ENCODE results near the gene CCDC182. TPM values are rescaled to one million over a fixed set of nuclear protein-coding genes. Genes with fewer than 3 reads are reported as not detected.

CCDC182 gene
- total and polyA plus RNA-seq, 2 donors from 2014 or later: not detected

- Histone ChIP-seq H3K27me3 (ENCODE audit: control insufficient read depth, insufficient read depth, low read length) (no peaks in the 10 kb centered on the region), H3K4me3 (ENCODE audit: low read length in 3 of 3) (no peak overlapping the region), H3K9me3 (ENCODE audit: control insufficient read depth in 2 of 3, insufficient read depth in 1 of 3, low read length in 3 of 3) (no peaks in the 10 kb centered on the region), H3K9ac (ENCODE audit: low read length in 3 of 3) (no peak overlapping the region), H3K36me3 (ENCODE audit: control insufficient read depth in 2 of 3, insufficient read depth in 3 of 3, low read length in 3 of 3) (no peaks in the 10 kb centered on the region), H3K27ac (ENCODE audit: low read depth in 2 of 2, low read length in 2 of 2) (no peak overlapping the region), H3K4me1 (ENCODE audit: control insufficient read depth in 2 of 3, insufficient read depth in 2 of 3, low read depth in 1 of 3, low read length in 3 of 3) (peaks cover 0 to 5% (median 2%) of the 10 kb centered on the region in 3 donors)
- FAIRE-seq: no peak
- intact Hi-C loops (cut with DNase I): no loop called here
- DNase-seq: no peak
- peak; percentile 26 for TF ChIP-seq CTCF (IDR thresholded peaks at IDR 0.05; ENCODE audit: borderline replicate concordance, extremely low read depth, insufficient read depth)
These were observed 9.4 kb downstream of the CCDC182 start for GRCh38 chr17:57735707-57736106.

- DNase-seq (no peak), FAIRE-seq (no peak)
- H3K27me3 ChIP-seq (ENCODE audit: control insufficient read depth, insufficient read depth, low read length): no peaks in the 10 kb centered on the region
- H3K27ac ChIP-seq (ENCODE audit: low read depth in 2 of 2, low read length in 2 of 2): no peak overlapping the region
- H3K36me3 ChIP-seq (ENCODE audit: control insufficient read depth in 2 of 3, insufficient read depth in 3 of 3, low read length in 3 of 3): no peaks in the 10 kb centered on the region
- no peak for TF ChIP-seq CTCF (IDR thresholded peaks at IDR 0.05; ENCODE audit: borderline replicate concordance, extremely low read depth, insufficient read depth)
- H3K4me3 ChIP-seq (ENCODE audit: low read length in 3 of 3): no peak overlapping the region
- intact Hi-C loops (cut with DNase I): no loop called here
- H3K9ac ChIP-seq (ENCODE audit: low read length in 3 of 3): no peak overlapping the region
- no peaks in the 10 kb centered on the region for H3K9me3 ChIP-seq (ENCODE audit: control insufficient read depth in 2 of 3, insufficient read depth in 1 of 3, low read length in 3 of 3)
- peaks cover 0 to 5% (median 2%) of the 10 kb centered on the region in 3 donors for H3K4me1 ChIP-seq (ENCODE audit: control insufficient read depth in 2 of 3, insufficient read depth in 2 of 3, low read depth in 1 of 3, low read length in 3 of 3)
These were observed 9.9 kb downstream of the CCDC182 start for GRCh38 chr17:57735230-57735629.

GRCh38 chr17:57733085-57733484, 12.0 kb downstream of the CCDC182 start:
- Histone ChIP-seq H3K9ac (ENCODE audit: low read length in 3 of 3) (no peak overlapping the region), H3K4me1 (ENCODE audit: control insufficient read depth in 2 of 3, insufficient read depth in 2 of 3, low read depth in 1 of 3, low read length in 3 of 3) (peaks cover 0 to 5% (median 0%) of the 10 kb centered on the region in 3 donors), H3K27ac (ENCODE audit: low read depth in 2 of 2, low read length in 2 of 2) (no peak overlapping the region), H3K4me3 (ENCODE audit: low read length in 3 of 3) (no peak overlapping the region), H3K36me3 (ENCODE audit: control insufficient read depth in 2 of 3, insufficient read depth in 3 of 3, low read length in 3 of 3) (no peaks in the 10 kb centered on the region), H3K9me3 (ENCODE audit: control insufficient read depth in 2 of 3, insufficient read depth in 1 of 3, low read length in 3 of 3) (no peaks in the 10 kb centered on the region), H3K27me3 (ENCODE audit: control insufficient read depth, insufficient read depth, low read length) (no peaks in the 10 kb centered on the region)
- no peak for TF ChIP-seq CTCF (IDR thresholded peaks at IDR 0.05; ENCODE audit: borderline replicate concordance, extremely low read depth, insufficient read depth)
- DNase-seq (no peak), FAIRE-seq (no peak)
- intact Hi-C loops (cut with DNase I): no loop called here

- FAIRE-seq (no peak), DNase-seq (peak in 1 of 5 donors; percentile 40)
- no peak overlapping the region for H3K9ac ChIP-seq (ENCODE audit: low read length in 3 of 3)
- intact Hi-C loops (cut with DNase I): no loop called here
- no peak overlapping the region for H3K4me3 ChIP-seq (ENCODE audit: low read length in 3 of 3)
- peaks cover 0 to 5% (median 0%) of the 10 kb centered on the region in 3 donors for H3K4me1 ChIP-seq (ENCODE audit: control insufficient read depth in 2 of 3, insufficient read depth in 2 of 3, low read depth in 1 of 3, low read length in 3 of 3)
- no peaks in the 10 kb centered on the region for H3K36me3 ChIP-seq (ENCODE audit: control insufficient read depth in 2 of 3, insufficient read depth in 3 of 3, low read length in 3 of 3)
- H3K27me3 ChIP-seq (ENCODE audit: control insufficient read depth, insufficient read depth, low read length): no peaks in the 10 kb centered on the region
- no peaks in the 10 kb centered on the region for H3K9me3 ChIP-seq (ENCODE audit: control insufficient read depth in 2 of 3, insufficient read depth in 1 of 3, low read length in 3 of 3)
- no peak overlapping the region for H3K27ac ChIP-seq (ENCODE audit: low read depth in 2 of 2, low read length in 2 of 2)
- TF ChIP-seq CTCF (IDR thresholded peaks at IDR 0.05; ENCODE audit: borderline replicate concordance, extremely low read depth, insufficient read depth): no peak
These were observed 13.0 kb downstream of the CCDC182 start for GRCh38 chr17:57732062-57732461.
